SKM-1 (cell line): ENCODE results near the gene WTAP.
"Not testable (repeated sequence)": the region's sequence is repeated elsewhere in the genome, so short reads cannot be mapped to it uniquely, and the experiment has no call there.

Source experiments
- DNase-seq: peaks from one replicate; lab custom pipeline; 2025; ENCODE audit not compliant: unreplicated experiment; lab: John Stamatoyannopoulos, UW

The WTAP gene

DNA sequence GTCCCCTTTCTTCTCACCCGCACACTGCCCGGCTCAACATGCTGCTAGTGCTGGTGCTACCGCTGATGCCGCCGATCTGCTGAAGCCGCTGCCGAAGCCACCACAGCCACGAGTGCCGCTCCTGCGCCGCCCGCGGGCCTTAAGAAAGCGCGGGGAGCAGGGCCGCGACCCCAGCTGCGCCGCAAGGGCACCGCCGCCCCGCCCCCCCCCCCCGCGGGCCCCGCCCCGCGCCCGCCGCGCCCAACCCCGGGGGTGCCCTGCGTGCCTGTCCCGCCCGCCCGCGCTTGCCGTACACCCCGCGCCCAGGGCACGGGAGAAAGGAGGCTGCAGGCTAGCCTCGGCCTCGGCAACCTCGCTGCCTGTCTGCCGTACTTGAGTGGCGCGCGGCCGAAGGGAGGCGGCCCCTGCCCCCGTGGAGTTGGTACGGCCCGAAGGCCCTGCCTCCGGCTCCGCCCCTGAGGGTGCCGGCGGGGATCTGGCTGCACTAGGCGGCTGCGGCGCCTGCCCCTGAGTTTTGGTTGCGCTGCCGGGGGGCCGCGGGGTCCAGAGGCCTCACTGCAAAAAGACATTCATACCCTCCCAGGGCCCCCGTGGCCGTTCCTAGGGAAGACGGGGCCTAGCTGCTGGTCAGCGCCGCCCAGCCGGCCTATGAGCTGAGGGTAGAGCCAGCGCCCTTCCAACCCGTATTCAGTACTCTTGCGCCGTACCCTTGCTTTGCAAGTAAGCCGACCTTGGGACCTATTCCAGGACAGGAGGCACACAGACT, 34.0 kb upstream of the WTAP start, which contains the start of gene SOD2:
TSS of gene SOD2 (minus strand) at position 114 of the 766 bp plus-strand sequence. CDS start at position 40, 74 bp downstream.
- DNase-seq, result peak; percentile 38

DNA sequence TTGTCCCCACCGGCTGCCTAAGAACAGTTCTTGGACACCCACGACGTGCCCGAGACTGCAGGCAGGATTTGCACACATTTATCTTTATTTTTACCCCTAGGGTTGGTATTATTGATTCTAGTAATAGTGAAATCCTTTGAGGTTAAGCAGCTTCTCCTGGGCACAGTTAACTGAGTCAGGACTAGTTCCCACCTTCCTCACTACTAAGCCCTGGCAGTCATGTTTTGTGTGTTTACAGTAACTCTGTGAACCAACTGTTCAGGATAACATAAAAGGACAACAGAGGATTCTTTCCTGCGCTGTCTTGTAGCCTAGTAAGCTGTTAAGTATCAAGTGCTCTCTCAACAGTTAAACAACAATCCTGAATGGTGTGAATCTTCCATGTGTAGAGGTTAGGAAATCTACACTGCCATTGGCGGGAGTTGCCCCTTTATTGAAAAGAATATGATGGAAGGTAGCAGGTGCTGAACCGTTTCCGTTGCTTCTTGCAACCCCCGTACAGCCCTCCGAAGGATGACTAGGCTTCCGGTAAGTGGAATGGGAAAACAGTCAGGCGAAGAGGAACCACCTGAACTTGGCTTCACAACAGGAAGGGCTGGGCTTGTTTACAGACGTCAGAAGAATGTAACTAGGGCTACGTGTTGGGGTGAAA, 33.3 kb upstream of the WTAP start:
- DNase-seq, result no peak

DNA sequence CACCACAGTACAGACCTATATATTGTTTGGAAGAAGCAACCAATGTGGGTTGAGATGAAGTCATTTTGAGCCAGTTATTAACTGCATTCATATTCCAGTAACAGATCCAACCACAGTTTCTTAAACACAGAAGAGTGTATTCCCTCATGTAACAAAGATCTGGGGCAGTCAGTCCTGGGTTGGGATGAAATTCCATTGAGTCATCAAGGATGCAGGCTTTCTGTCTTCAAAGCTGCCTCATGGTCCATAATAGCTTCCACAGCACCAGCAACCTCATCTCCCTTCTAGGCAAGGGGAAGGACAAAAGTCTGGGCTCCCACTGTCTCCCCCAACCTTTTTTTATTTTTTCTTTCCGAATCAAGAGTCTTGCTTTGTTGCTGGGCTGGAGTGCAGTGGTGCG, 31.3 kb upstream of the WTAP start:
- DNase-seq, result no peak

- no peak for DNase-seq
Observed at GRCh38 chr6:159700970-159701369, 26.3 kb upstream of the WTAP start.

- DNase-seq, result no peak
Observed at GRCh38 chr6:159701413-159701999, 25.8 kb upstream of the WTAP start.

DNA sequence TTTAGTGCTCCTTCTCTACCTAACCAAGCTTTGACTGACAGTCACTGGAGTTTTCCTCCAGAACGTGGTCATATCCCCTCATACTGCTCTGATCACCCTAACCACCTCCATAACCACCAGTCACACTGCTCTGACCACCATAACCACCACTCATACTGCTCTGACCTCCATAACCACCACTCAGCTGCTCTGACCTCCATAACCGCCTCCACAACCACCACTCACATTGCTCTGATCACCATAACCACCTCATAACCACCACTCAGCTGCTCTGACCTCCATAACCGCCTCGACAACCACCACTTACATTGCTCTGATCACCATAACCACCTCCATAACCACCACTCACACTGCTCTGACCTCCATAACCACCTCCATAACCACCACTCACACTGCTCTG, 16.7 kb upstream of the WTAP start:
- not testable (repeated sequence) for DNase-seq

DNA sequence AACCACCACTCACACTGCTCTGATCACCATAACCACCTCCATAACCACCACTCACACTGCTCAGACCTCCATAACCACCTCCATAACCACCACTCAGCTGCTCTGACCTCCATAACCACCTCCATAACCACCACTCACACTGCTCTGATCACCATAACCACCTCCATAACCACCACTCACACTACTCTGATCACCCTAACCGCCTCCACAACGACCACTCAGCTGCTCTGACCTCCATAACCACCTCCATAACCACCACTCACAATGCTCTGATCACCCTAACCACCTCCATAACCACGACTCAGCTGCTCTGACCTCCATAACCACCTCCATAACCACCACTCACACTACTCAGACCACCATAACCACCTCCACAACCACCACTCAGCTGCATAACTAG, 14.9 kb upstream of the WTAP start:
- not testable (repeated sequence) for DNase-seq

DNA sequence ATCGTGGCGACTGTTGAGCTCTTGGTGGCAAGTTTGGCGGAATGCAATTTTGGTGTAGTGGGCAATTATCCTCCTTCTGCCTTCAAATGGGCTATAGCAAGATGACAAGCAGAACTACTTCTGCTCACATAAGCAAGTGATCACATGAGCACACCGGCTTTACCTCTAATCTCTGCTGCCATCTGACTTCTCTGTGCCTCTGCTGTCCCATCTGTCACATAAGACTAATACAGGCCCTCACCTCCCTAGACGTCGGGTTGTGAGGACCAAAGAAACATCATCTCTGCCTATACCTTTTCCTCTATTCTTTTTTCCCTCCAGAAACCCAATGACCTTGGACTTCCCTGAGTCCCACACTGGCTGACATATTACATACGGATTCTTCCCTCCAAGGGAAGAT, 13.3 kb upstream of the WTAP start:
- no peak for DNase-seq

- DNase-seq, result no peak
Observed at GRCh38 chr6:159714404-159714803, 12.9 kb upstream of the WTAP start.

DNA sequence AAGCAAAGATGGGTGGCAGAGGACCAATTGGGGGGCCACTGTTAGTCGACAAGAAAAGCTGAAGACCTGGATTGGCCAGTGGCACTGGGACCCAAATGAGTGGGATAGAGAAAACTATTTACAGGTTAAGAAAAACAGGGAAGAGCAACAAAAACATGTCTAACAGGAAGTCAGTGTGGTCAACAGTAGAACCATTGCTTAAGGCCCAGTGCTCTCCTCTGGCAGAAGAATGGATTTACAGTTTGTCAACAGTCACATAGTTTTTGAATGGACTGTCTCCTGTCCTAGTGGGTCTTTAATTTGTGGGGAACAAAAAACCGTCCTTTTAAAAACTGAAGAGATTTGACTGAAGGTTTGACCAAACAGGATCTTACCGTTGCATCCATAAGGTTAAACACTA, 12.1 kb upstream of the WTAP start:
- DNase-seq, result no peak

GRCh38 chr6:159715605-159716004, 11.7 kb upstream of the WTAP start:
- DNase-seq, result no peak

GRCh38 chr6:159716247-159717096, 10.8 kb upstream of the WTAP start:
- no peak for DNase-seq

GRCh38 chr6:159718634-159719033, 8.7 kb upstream of the WTAP start:
- DNase-seq, result no peak

DNA sequence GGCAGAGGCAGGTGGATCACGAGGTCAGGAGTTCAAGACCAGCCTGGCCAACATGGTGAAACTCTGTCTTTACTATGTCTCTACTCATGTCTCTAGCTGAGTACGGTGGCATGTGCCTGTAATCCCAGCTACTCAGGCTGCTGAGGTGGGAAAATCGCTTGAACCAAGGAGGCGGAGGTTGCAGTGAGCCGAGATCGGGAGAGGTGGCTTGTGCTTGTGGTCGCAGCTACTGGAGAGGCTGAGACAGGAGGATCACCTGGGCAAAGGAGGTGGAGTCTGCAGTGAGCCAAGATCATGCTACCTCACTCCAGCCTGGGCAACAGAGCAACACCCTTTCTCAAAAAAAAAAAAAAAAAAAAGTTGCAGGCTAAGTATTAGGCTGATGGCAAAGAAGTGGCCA, 8.0 kb upstream of the WTAP start:
- DNase-seq, result no peak

GRCh38 chr6:159720708-159721107, 6.6 kb upstream of the WTAP start:
- DNase-seq, result no peak

GRCh38 chr6:159721981-159722380, 5.3 kb upstream of the WTAP start:
- DNase-seq, result not testable (repeated sequence)

- no peak for DNase-seq
Observed at GRCh38 chr6:159722655-159723054, 4.7 kb upstream of the WTAP start.

- no peak for DNase-seq
Observed at GRCh38 chr6:159723259-159723658, 4.0 kb upstream of the WTAP start.

DNA sequence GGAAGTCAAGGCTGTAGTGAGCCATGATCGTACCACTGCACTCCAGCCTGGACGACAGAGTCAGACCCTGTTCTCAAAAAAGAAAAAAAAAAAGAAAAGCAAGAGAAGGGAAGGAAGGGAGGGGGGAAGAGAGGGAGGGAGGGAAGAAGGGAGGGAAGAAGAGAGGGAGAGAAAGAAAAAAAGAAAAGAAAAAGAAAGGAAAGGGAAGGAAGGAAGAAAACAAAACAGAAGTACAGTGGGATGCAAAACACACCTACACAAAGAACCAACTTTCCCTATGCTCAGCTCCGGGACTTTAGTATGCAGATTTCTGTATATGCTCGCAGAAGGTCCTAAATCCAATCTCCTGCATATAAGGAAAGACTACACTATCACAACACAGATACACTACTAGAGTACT, 2.5 kb upstream of the WTAP start:
- no peak for DNase-seq

- not testable (repeated sequence) for DNase-seq
Observed at GRCh38 chr6:159725208-159725607, 2.1 kb upstream of the WTAP start.

DNA sequence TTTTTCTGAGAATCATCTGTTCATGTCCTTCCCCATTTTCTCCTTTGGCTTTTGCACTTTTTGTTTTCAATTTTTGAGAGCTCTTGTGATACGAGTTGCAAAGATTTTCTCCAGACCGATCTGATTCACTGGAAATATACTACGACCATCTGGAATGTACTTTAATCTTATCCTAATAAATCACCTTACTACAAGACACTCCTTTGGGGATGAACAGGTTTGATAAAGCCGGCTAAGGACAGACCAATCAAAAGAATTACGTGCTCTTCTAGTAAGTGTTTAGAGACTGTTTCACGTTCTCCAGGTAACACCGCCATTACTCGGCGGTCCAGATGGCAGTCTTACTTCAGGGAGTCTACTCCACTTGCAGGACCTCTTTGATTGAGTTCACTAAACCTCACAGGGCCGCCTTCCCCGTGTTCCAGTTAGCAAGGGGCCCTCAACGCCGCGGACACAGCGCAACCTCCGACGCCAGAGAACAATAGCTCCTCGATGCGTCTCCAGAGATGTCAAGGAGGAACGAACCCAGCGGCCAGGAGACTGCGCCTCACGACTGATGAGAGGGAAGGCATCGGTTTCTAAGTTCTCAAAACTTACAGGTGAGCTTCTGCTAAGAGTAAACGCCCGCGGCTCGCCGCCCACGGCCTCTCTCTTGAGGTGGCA, 920 bp upstream of the WTAP start:
- no peak for DNase-seq
